Stimulated activated effector memory CD8-positive, alpha-beta T cell treated with anti-CD3 and anti-CD28 coated beads, Interleukin-12 subunit alpha, Interleukin-12 subunit beta, amount 100 ng/mL, for 72 hours (primary cell): ENCODE measurements around the gene CFAP97D2.

Experiments used
- ATAC-seq: fragments of 150-1000 bp; cut with Tn5 transposase; 2 replicates; pipeline ENCODE4 v1.10.0; 2021
- DNase-seq, 2 donors: peaks; one replicate each; pipeline ENCODE4 v3.0.0; 2021 to 2022; ENCODE audit warnings: low spot score in 2 of 2
- H3K27ac Mint-ChIP-seq: one replicate; pipeline ENCODE4 v1.8.0; 2022; ENCODE audit warnings: mild to moderate bottlenecking, mixed read lengths
- H3K36me3 Mint-ChIP-seq: one replicate; pipeline ENCODE4 v1.8.0; 2022; ENCODE audit warnings: mild to moderate bottlenecking, mixed read lengths
- H3K4me1 Mint-ChIP-seq: one replicate; pipeline ENCODE4 v1.8.0; 2022; ENCODE audit warnings: mixed read lengths
- H3K4me3 Mint-ChIP-seq: one replicate; pipeline ENCODE4 v1.8.0; 2022; ENCODE audit warnings: mild to moderate bottlenecking, mixed read lengths
- H3K9me3 Mint-ChIP-seq: one replicate; pipeline ENCODE4 v1.8.0; 2022; ENCODE audit warnings: mixed read lengths

Gene CFAP97D2

GRCh38 chr13:114226088-114226487, 47.0 kb downstream of the CFAP97D2 start:
- H3K36me3 Mint-ChIP-seq: no peaks in the 10 kb centered on the region
- peaks cover 48% of the 10 kb centered on the region for H3K4me1 Mint-ChIP-seq
- no peak for ATAC-seq
- no peak overlapping the region for H3K4me3 Mint-ChIP-seq
- H3K9me3 Mint-ChIP-seq: no peaks in the 10 kb centered on the region
- no peak overlapping the region for H3K27ac Mint-ChIP-seq
- peak in 1 of 2 donors; percentile 52 for DNase-seq

- Mint-ChIP-seq H3K36me3 (no peaks in the 10 kb centered on the region), H3K4me3 (no peak overlapping the region), H3K27ac (no peak overlapping the region), H3K4me1 (peaks cover 46% of the 10 kb centered on the region), H3K9me3 (no peaks in the 10 kb centered on the region)
- ATAC-seq: peak; percentile 94
- DNase-seq: peak; percentile 83 to 93
Measured at GRCh38 chr13:114226699-114227323, 47.8 kb downstream of the CFAP97D2 start.

GRCh38 chr13:114227528-114227927, 48.5 kb downstream of the CFAP97D2 start:
- Mint-ChIP-seq H3K9me3 (no peaks in the 10 kb centered on the region), H3K36me3 (no peaks in the 10 kb centered on the region), H3K27ac (no peak overlapping the region), H3K4me1 (peaks cover 41% of the 10 kb centered on the region), H3K4me3 (no peak overlapping the region)
- ATAC-seq (no peak), DNase-seq (no peak)

GRCh38 chr13:114228176-114228575, 49.1 kb downstream of the CFAP97D2 start:
- peaks cover 41% of the 10 kb centered on the region for H3K4me1 Mint-ChIP-seq
- H3K27ac Mint-ChIP-seq: no peak overlapping the region
- no peaks in the 10 kb centered on the region for H3K9me3 Mint-ChIP-seq
- H3K36me3 Mint-ChIP-seq: no peaks in the 10 kb centered on the region
- ATAC-seq (no peak), DNase-seq (no peak)
- H3K4me3 Mint-ChIP-seq: no peak overlapping the region

- DNase-seq (no peak), ATAC-seq (no peak)
- Mint-ChIP-seq H3K36me3 (no peaks in the 10 kb centered on the region), H3K4me1 (peaks cover 41% of the 10 kb centered on the region), H3K4me3 (no peak overlapping the region), H3K9me3 (no peaks in the 10 kb centered on the region), H3K27ac (no peak overlapping the region)
Measured at GRCh38 chr13:114229506-114229905, 50.4 kb downstream of the CFAP97D2 start.

- Mint-ChIP-seq H3K4me1 (peaks cover 35% of the 10 kb centered on the region), H3K9me3 (no peaks in the 10 kb centered on the region), H3K27ac (peak overlapping the region; percentile 44), H3K4me3 (no peak overlapping the region), H3K36me3 (no peaks in the 10 kb centered on the region)
- no peak for DNase-seq
- no peak for ATAC-seq
Measured at GRCh38 chr13:114230117-114230516, 51.1 kb downstream of the CFAP97D2 start.

- ATAC-seq (no peak), DNase-seq (no peak)
- peaks cover 35% of the 10 kb centered on the region for H3K4me1 Mint-ChIP-seq
- H3K36me3 Mint-ChIP-seq: peaks cover 1% of the 10 kb centered on the region
- H3K9me3 Mint-ChIP-seq: no peaks in the 10 kb centered on the region
- peak overlapping the region; percentile 44 for H3K27ac Mint-ChIP-seq
- H3K4me3 Mint-ChIP-seq: no peak overlapping the region
Measured at GRCh38 chr13:114230575-114230974, 51.5 kb downstream of the CFAP97D2 start.

GRCh38 chr13:114231886-114232285, 52.8 kb downstream of the CFAP97D2 start:
- H3K4me1 Mint-ChIP-seq: peaks cover 30% of the 10 kb centered on the region
- H3K36me3 Mint-ChIP-seq: peaks cover 14% of the 10 kb centered on the region
- no peak overlapping the region for H3K4me3 Mint-ChIP-seq
- no peak overlapping the region for H3K27ac Mint-ChIP-seq
- no peak for ATAC-seq
- no peaks in the 10 kb centered on the region for H3K9me3 Mint-ChIP-seq
- DNase-seq: no peak

GRCh38 chr13:114234266-114234644, 55.2 kb downstream of the CFAP97D2 start:
- DNase-seq: no peak
- Mint-ChIP-seq H3K4me1 (peaks cover 28% of the 10 kb centered on the region), H3K4me3 (peak overlapping the region; percentile 82), H3K27ac (peak overlapping the region; percentile 89), H3K9me3 (no peaks in the 10 kb centered on the region), H3K36me3 (peaks cover 38% of the 10 kb centered on the region)
- no peak for ATAC-seq

GRCh38 chr13:114234645-114235421, 55.8 kb downstream of the CFAP97D2 start, which contains the start of gene CDC16:
TSS of gene CDC16 (plus strand) at chr13:114234897. CDS start at chr13:114235085, 188 bp downstream.
- peak; percentile 66 to 94 for DNase-seq
- peaks cover 44% of the 10 kb centered on the region for H3K36me3 Mint-ChIP-seq
- H3K4me1 Mint-ChIP-seq: peaks cover 27% of the 10 kb centered on the region
- H3K9me3 Mint-ChIP-seq: no peaks in the 10 kb centered on the region
- peak within 1 kb of the TSS; percentile 82 for H3K4me3 Mint-ChIP-seq
- peak within 1 kb of the TSS; percentile 89 for H3K27ac Mint-ChIP-seq
- peak; percentile 92 for ATAC-seq

GRCh38 chr13:114235697-114236096, 56.6 kb downstream of the CFAP97D2 start:
- Mint-ChIP-seq H3K9me3 (no peaks in the 10 kb centered on the region), H3K4me1 (peaks cover 18% of the 10 kb centered on the region), H3K36me3 (peaks cover 52% of the 10 kb centered on the region), H3K27ac (peak overlapping the region; percentile 89), H3K4me3 (peak overlapping the region; percentile 82)
- ATAC-seq (no peak), DNase-seq (no peak)

GRCh38 chr13:114236227-114236626, 57.2 kb downstream of the CFAP97D2 start:
- ATAC-seq: no peak
- H3K36me3 Mint-ChIP-seq: peaks cover 58% of the 10 kb centered on the region
- no peak overlapping the region for H3K27ac Mint-ChIP-seq
- peak overlapping the region; percentile 82 for H3K4me3 Mint-ChIP-seq
- H3K9me3 Mint-ChIP-seq: no peaks in the 10 kb centered on the region
- no peak for DNase-seq
- peaks cover 16% of the 10 kb centered on the region for H3K4me1 Mint-ChIP-seq

GRCh38 chr13:114237415-114238112, 58.5 kb downstream of the CFAP97D2 start:
- Mint-ChIP-seq H3K9me3 (no peaks in the 10 kb centered on the region), H3K4me3 (no peak overlapping the region), H3K4me1 (peaks cover 16% of the 10 kb centered on the region), H3K27ac (no peak overlapping the region), H3K36me3 (peaks cover 71% of the 10 kb centered on the region)
- no peak for ATAC-seq
- no peak for DNase-seq

GRCh38 chr13:114241918-114242317, 62.9 kb downstream of the CFAP97D2 start:
- Mint-ChIP-seq H3K27ac (no peak overlapping the region), H3K4me3 (no peak overlapping the region)
- DNase-seq: no peak

GRCh38 chr13:114243971-114244370, 64.9 kb downstream of the CFAP97D2 start:
- Mint-ChIP-seq H3K9me3 (no peaks in the 10 kb centered on the region), H3K27ac (no peak overlapping the region), H3K4me1 (no peaks in the 10 kb centered on the region), H3K4me3 (no peak overlapping the region), H3K36me3 (peaks cover 100% of the 10 kb centered on the region)
- DNase-seq: no peak
- no peak for ATAC-seq

More at GRCh38 chr13:114241918-114242317, 62.9 kb downstream of the CFAP97D2 start:
- H3K9me3 Mint-ChIP-seq: no peaks in the 10 kb centered on the region
- ATAC-seq: no peak
- H3K36me3 Mint-ChIP-seq: peaks cover 100% of the 10 kb centered on the region
- H3K4me1 Mint-ChIP-seq: peaks cover 7% of the 10 kb centered on the region
